Muscle of leg (tissue), 11 donors: ENCODE data around the gene MEAK7. TPM values are rescaled to one million over a fixed set of nuclear protein-coding genes. Genes with fewer than 3 reads are reported as not detected.

Experiments used
- DNase-seq: peaks from one replicate; pipeline ENCODE4 v3.0.0; 2013
- H3K27ac ChIP-seq: one replicate; pipeline ENCODE4 v1.5.1; 2013; ENCODE audit warnings: mild to moderate bottlenecking, low read length, control low read depth
- H3K27me3 ChIP-seq: one replicate; pipeline ENCODE4 v1.6.1; 2013; ENCODE audit warnings: low read length; ENCODE audit not compliant: control insufficient read depth, insufficient read depth
- H3K36me3 ChIP-seq: one replicate; pipeline ENCODE4 v1.6.1; 2013; ENCODE audit warnings: low read length; ENCODE audit not compliant: control insufficient read depth, insufficient read depth
- H3K4me1 ChIP-seq: one replicate; pipeline ENCODE4 v1.6.1; 2013; ENCODE audit warnings: low read length; ENCODE audit not compliant: control insufficient read depth, insufficient read depth
- H3K4me3 ChIP-seq: one replicate; pipeline ENCODE4 v1.5.1; 2013; ENCODE audit warnings: low read length, control low read depth
- H3K9me3 ChIP-seq: replicated peaks from 2 replicates; pipeline ENCODE4 v1.6.1; 2013; ENCODE audit warnings: low read depth, low read length; ENCODE audit not compliant: control insufficient read depth
- WGBS: methylation state at CpG from one replicate; pipeline ENCODE4 v1.1.5; 2013; ENCODE audit warnings: missing lambda C conversion rate; ENCODE audit not compliant: insufficient coverage; 5-methylcytosine and 5-hydroxymethylcytosine counted together
- polyA plus RNA-seq, 8 donors: library from polyadenylated mRNA; unstranded; fragments of 120-200 nt; gene quantifications; one replicate each; pipeline versions ENCODE4 v1.2.1 to v1.2.3, GENCODE V29; 2013; ENCODE audit warnings: inconsistent platforms in 1 of 8, low replicate concordance in 1 of 8; ENCODE audit not compliant: insufficient read length in 8 of 8, insufficient read depth in 1 of 8
- total RNA-seq: library from RNA; stranded (reverse); fragments of 120-200 nt; gene quantifications from one replicate; pipeline ENCODE4 v1.2.4, GENCODE V29; 2013

The MEAK7 gene
- total and polyA plus RNA-seq, 9 donors = 7.9 to 13.2 (median 9.3) TPM

GRCh38 chr16:84534815-84535214 lies 30.4 kb upstream of the MEAK7 start:
- Histone ChIP-seq H3K36me3 (no peaks in the 10 kb centered on the region), H3K27ac (no peak overlapping the region), H3K4me1 (peaks cover 26% of the 10 kb centered on the region), H3K27me3 (peaks cover 2% of the 10 kb centered on the region), H3K4me3 (no peak overlapping the region), H3K9me3 (peaks cover 3% of the 10 kb centered on the region)
- no peak for DNase-seq
- WGBS = 82% methylated on average over 5 of the region's 5 CpGs

- H3K4me1 ChIP-seq = peaks cover 30% of the 10 kb centered on the region
- H3K27ac ChIP-seq = peak overlapping the region; percentile 60
- no peak overlapping the region for H3K4me3 ChIP-seq
- H3K27me3 ChIP-seq = peaks cover 2% of the 10 kb centered on the region
- peaks cover 7% of the 10 kb centered on the region for H3K9me3 ChIP-seq
- WGBS = 61% methylated on average over 6 of the region's 11 CpGs
- no peaks in the 10 kb centered on the region for H3K36me3 ChIP-seq
- no peak for DNase-seq
Observed at GRCh38 chr16:84532855-84533486, 28.5 kb upstream of the MEAK7 start.

GRCh38 chr16:84532291-84532724 lies 27.8 kb upstream of the MEAK7 start:
- Histone ChIP-seq H3K9me3 (peaks cover 7% of the 10 kb centered on the region), H3K4me3 (no peak overlapping the region), H3K27me3 (peaks cover 2% of the 10 kb centered on the region), H3K36me3 (no peaks in the 10 kb centered on the region), H3K4me1 (peaks cover 33% of the 10 kb centered on the region), H3K27ac (peak overlapping the region; percentile 60)
- peak; percentile 92 for DNase-seq
- WGBS = 0% methylated on average over 4 of the region's 10 CpGs

GRCh38 chr16:84531671-84532111 lies 27.2 kb upstream of the MEAK7 start:
- 48% methylated on average over 3 of the region's 9 CpGs for WGBS
- DNase-seq = peak; percentile 35

GRCh38 chr16:84530590-84530989 lies 26.1 kb upstream of the MEAK7 start:
- peaks cover 39% of the 10 kb centered on the region for H3K4me1 ChIP-seq
- DNase-seq = no peak
- WGBS = 95% methylated on average over 4 of the region's 5 CpGs

More at GRCh38 chr16:84531671-84532111, 27.2 kb upstream of the MEAK7 start:
- H3K27ac ChIP-seq = peak overlapping the region; percentile 60
- peaks cover 35% of the 10 kb centered on the region for H3K4me1 ChIP-seq
- no peaks in the 10 kb centered on the region for H3K36me3 ChIP-seq
- no peak overlapping the region for H3K4me3 ChIP-seq
- peaks cover 2% of the 10 kb centered on the region for H3K27me3 ChIP-seq
- H3K9me3 ChIP-seq = peaks cover 7% of the 10 kb centered on the region

GRCh38 chr16:84529607-84530006 lies 25.1 kb upstream of the MEAK7 start:
- Histone ChIP-seq H3K27me3 (peaks cover 2% of the 10 kb centered on the region), H3K36me3 (no peaks in the 10 kb centered on the region), H3K4me1 (peaks cover 39% of the 10 kb centered on the region), H3K27ac (no peak overlapping the region), H3K9me3 (peaks cover 7% of the 10 kb centered on the region), H3K4me3 (no peak overlapping the region)
- DNase-seq = no peak
- WGBS = no CpG with 5 or more reads among the region's 3 CpGs

More at GRCh38 chr16:84530590-84530989, 26.1 kb upstream of the MEAK7 start:
- H3K27ac ChIP-seq = no peak overlapping the region
- H3K36me3 ChIP-seq = no peaks in the 10 kb centered on the region
- no peak overlapping the region for H3K4me3 ChIP-seq
- peaks cover 7% of the 10 kb centered on the region for H3K9me3 ChIP-seq
- H3K27me3 ChIP-seq = peaks cover 2% of the 10 kb centered on the region

- peaks cover 2% of the 10 kb centered on the region for H3K27me3 ChIP-seq
- H3K4me1 ChIP-seq = peaks cover 39% of the 10 kb centered on the region
- WGBS = no CpG with 5 or more reads among the region's 6 CpGs
- H3K36me3 ChIP-seq = no peaks in the 10 kb centered on the region
- H3K9me3 ChIP-seq = peaks cover 7% of the 10 kb centered on the region
- DNase-seq = peak; percentile 23
- H3K4me3 ChIP-seq = no peak overlapping the region
- peak overlapping the region; percentile 82 for H3K27ac ChIP-seq
Observed at GRCh38 chr16:84528322-84528721, 23.9 kb upstream of the MEAK7 start.

- peaks cover 34% of the 10 kb centered on the region for H3K4me1 ChIP-seq
- no peaks in the 10 kb centered on the region for H3K36me3 ChIP-seq
- H3K27me3 ChIP-seq = peaks cover 2% of the 10 kb centered on the region
- 64% methylated on average over 7 of the region's 11 CpGs for WGBS
- peaks cover 7% of the 10 kb centered on the region for H3K9me3 ChIP-seq
- H3K4me3 ChIP-seq = no peak overlapping the region
- H3K27ac ChIP-seq = peak overlapping the region; percentile 82
- peak; percentile 46 for DNase-seq
Observed at GRCh38 chr16:84527532-84528269, 23.2 kb upstream of the MEAK7 start.

- H3K27ac ChIP-seq = peak overlapping the region; percentile 82
- H3K36me3 ChIP-seq = no peaks in the 10 kb centered on the region
- peak; percentile 93 for DNase-seq
- WGBS = 18% methylated on average over 21 of the region's 29 CpGs
- peaks cover 4% of the 10 kb centered on the region for H3K27me3 ChIP-seq
- H3K4me3 ChIP-seq = no peak overlapping the region
- H3K4me1 ChIP-seq = peaks cover 26% of the 10 kb centered on the region
- peaks cover 7% of the 10 kb centered on the region for H3K9me3 ChIP-seq
Observed at GRCh38 chr16:84526794-84527531, 22.5 kb upstream of the MEAK7 start.
